Measurements from ENCODE around the gene PCNX4.

Gene PCNX4

DNA sequence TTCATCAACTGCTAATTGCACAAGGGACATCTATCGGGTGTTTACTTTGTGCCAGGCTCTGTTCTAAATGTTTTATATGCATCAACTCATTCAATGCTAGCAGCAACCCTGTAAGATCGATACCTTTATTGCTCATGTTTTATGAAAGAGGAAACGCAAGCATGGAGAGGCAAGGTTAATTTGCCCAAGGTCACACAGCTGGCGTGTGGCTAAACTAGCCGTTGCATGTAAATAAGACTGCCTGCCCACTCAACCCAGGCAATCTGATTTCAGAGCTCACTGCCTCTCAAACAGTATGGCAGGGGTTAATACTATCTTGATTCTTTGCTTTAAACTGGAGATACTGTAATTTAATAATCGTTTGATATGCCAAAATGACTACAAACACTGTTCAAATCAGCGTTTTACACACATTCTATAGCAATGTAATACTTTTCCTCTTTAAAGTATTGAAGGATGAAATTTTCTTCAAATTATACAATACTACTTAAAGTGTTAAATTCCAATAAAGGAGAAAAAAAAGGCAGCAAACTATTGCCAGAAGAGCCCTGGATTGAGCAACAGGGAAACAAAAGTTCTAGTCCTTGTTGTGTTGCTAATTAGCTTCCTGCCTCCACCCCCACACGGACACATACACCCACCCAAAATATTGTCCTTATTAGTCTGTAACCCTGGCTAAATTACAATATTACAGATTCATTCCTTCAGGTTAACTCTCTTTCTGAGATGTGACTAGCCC lies 112.5 kb downstream of the PCNX4 start:
- Histone ChIP-seq H3K9me3 (ENCODE audit: control insufficient read depth, low read length) (peaks cover 3% of the 10 kb centered on the region), H3K4me3 (ENCODE audit: insufficient read depth, low read depth, low read length, poor library complexity, severe bottlenecking) (no peak overlapping the region), H3K36me3 (ENCODE audit: control insufficient read depth, insufficient read depth, low read length) (no peaks in the 10 kb centered on the region)

DNA sequence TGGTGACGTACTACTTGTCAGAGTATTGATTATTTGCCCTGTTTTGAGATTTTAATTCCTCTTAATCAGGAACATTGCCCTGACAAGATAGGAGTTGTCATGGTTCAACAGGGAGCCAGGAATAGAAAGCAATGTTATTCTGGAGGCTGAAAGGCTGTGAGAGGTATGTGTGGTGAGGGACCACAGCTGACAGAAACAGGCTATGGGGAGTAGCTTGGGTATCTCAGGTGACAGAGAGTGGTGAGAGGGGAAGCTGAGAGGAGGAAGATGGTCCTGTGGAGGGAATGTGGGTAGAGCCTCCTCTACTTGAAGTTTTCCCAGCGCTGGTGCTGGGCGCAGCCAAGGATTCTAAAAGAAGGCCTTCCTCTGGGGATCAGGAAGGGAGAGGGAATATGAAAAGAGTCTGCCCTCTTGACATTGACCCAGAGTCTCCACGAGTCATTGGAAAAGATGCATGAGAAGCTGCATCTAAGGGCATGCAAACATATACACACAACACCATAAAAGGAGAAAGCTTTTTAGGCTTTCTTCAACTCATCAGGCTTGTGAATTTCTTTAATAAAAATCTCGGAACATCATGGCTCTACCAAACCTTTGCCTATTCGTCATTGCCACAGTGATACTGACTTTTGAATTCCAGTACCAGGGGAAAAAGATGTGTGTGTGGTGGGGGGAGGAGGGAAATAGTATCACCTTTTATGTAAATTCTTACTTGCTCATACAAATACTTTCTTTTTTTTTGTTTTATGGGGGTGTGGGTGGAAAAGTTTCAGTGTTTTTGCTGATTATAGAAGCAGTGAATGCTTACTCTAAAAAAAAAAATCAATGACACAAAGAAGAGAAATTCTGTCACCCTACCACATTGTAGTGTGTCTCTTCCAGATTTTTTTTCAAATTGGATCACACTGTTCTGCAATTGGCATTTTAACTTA lies 113.4 kb downstream of the PCNX4 start:
- Histone ChIP-seq H3K27me3 (replicated peaks; ENCODE audit: control insufficient read depth, insufficient read depth, low read length, poor library complexity, severe bottlenecking) (no peaks in the 10 kb centered on the region), H3K4me1 (ENCODE audit: control insufficient read depth, insufficient read depth, low read length, poor library complexity, severe bottlenecking) (no peaks in the 10 kb centered on the region), H3K27ac (ENCODE audit: insufficient read depth, low read length, poor library complexity, severe bottlenecking) (no peak overlapping the region), H3K9me3 (ENCODE audit: control insufficient read depth, low read length) (no peaks in the 10 kb centered on the region), H3K4me3 (ENCODE audit: insufficient read depth, low read depth, low read length, poor library complexity, severe bottlenecking) (no peak overlapping the region), H3K36me3 (ENCODE audit: control insufficient read depth, insufficient read depth, low read length) (no peaks in the 10 kb centered on the region)
- DNase-seq = no peak

More for the DNA sequence above, 112.5 kb downstream of the PCNX4 start:
- Histone ChIP-seq H3K27ac (ENCODE audit: insufficient read depth, low read length, poor library complexity, severe bottlenecking) (no peak overlapping the region), H3K27me3 (replicated peaks; ENCODE audit: control insufficient read depth, insufficient read depth, low read length, poor library complexity, severe bottlenecking) (no peaks in the 10 kb centered on the region), H3K4me1 (ENCODE audit: control insufficient read depth, insufficient read depth, low read length, poor library complexity, severe bottlenecking) (no peaks in the 10 kb centered on the region)
- no peak for DNase-seq

DNA sequence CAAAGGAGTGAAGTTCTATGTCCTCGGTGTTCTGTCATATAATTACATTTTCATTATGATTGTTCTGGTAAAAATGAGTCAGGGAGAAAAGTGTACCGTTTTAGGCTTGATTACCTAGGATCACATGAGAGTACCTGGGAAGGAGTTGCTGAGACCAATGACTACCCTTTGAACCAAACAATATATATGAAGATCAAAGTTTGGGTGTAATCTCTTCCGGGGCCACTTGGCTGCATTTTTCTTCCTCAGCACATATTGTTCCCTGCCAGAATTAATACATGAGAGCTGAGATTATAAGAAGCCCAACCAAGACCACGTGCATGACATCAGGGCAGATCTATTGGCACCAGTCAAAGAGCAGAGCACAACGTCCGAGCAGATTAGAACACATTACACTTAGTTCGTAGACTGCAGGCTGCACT lies 114.5 kb downstream of the PCNX4 start:
- H3K27me3 ChIP-seq (replicated peaks; ENCODE audit: control insufficient read depth, insufficient read depth, low read length, poor library complexity, severe bottlenecking) = no peaks in the 10 kb centered on the region
- no peaks in the 10 kb centered on the region for H3K36me3 ChIP-seq (ENCODE audit: control insufficient read depth, insufficient read depth, low read length)
- DNase-seq = no peak
- no peak overlapping the region for H3K4me3 ChIP-seq (ENCODE audit: insufficient read depth, low read depth, low read length, poor library complexity, severe bottlenecking)
- no peak overlapping the region for H3K27ac ChIP-seq (ENCODE audit: insufficient read depth, low read length, poor library complexity, severe bottlenecking)
- no peaks in the 10 kb centered on the region for H3K4me1 ChIP-seq (ENCODE audit: control insufficient read depth, insufficient read depth, low read length, poor library complexity, severe bottlenecking)
- no peaks in the 10 kb centered on the region for H3K9me3 ChIP-seq (ENCODE audit: control insufficient read depth, low read length)

DNA sequence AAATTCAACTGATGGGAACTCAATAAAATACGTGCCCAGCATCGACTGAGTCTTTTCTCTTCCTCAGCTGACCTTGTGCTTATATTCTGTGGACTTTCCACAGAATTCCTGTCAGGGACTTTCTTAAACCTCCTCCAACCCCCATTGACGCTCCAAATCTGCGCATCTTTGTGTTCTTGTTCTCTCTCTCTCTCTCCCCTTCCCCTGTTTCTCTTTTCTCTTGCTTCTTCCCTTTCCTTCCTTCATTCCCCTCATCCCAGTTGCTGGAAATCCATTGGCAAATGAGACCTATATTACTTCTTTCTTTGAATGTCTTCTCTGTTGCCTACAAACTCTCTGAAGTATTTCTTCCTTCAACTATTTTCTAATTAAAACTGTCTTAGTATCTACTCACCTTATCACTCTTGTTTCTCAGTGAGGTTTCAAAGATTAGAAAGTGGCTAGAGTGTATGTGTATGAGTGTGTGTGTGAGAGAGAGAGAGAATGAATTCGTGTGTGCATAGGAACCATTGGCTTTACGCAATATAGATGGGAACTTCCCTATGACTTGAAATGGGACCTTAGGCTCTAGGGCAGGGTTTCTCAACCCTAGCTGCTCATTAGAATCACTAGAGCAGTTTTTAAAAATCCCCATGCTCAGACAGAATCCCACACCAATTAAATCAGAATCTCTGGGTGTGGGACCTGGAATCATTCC lies 115.3 kb downstream of the PCNX4 start:
- DNase-seq = no peak
- Histone ChIP-seq H3K36me3 (ENCODE audit: control insufficient read depth, insufficient read depth, low read length) (no peaks in the 10 kb centered on the region), H3K27ac (ENCODE audit: insufficient read depth, low read length, poor library complexity, severe bottlenecking) (no peak overlapping the region), H3K27me3 (replicated peaks; ENCODE audit: control insufficient read depth, insufficient read depth, low read length, poor library complexity, severe bottlenecking) (no peaks in the 10 kb centered on the region), H3K4me3 (ENCODE audit: insufficient read depth, low read depth, low read length, poor library complexity, severe bottlenecking) (no peak overlapping the region), H3K9me3 (ENCODE audit: control insufficient read depth, low read length) (no peaks in the 10 kb centered on the region), H3K4me1 (ENCODE audit: control insufficient read depth, insufficient read depth, low read length, poor library complexity, severe bottlenecking) (no peaks in the 10 kb centered on the region)

DNA sequence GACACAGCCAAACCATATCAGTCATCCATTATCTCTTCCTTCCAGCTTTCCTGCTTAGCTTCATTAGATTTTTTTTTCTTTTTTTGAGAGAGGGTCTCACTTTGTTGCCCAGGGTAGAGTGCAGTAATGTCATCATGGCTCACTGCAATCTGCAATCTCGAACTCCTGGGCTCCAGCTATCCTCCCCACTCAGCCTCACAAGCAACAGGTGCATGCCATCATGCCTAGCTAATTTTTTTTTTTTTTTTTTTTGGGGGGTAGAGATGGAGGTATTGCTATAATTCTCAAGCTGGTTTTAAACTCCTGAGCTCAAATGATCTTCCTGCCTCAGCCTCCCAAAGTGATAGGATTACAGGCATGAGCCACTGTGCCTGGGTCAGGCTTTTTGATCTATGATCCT lies 119.0 kb downstream of the PCNX4 start:
- no peak for DNase-seq
- H3K4me1 ChIP-seq (ENCODE audit: control insufficient read depth, insufficient read depth, low read length, poor library complexity, severe bottlenecking) = no peaks in the 10 kb centered on the region
- H3K4me3 ChIP-seq (ENCODE audit: insufficient read depth, low read depth, low read length, poor library complexity, severe bottlenecking) = no peak overlapping the region

DNA sequence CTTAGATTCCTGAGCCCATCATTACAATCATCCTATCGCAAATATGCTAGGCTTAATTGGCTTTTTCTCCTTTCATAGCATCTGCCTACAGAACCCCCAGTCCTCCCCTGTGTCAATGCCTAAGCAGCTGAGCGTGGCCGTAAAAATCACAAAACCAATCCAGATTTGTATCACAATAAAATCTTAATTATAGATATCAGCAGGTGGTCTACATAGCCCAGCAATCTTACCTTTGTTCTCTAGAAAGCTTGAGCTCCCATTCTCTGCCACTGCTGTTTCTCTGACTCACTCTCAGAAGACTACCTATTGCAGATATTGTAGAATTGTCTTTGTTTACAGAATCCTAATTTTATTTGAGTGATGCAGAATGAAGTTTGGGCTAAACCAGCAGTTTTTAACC lies 119.4 kb downstream of the PCNX4 start:
- no peaks in the 10 kb centered on the region for H3K4me1 ChIP-seq (ENCODE audit: control insufficient read depth, insufficient read depth, low read length, poor library complexity, severe bottlenecking)
- H3K9me3 ChIP-seq (ENCODE audit: control insufficient read depth, low read length) = no peaks in the 10 kb centered on the region
- H3K27me3 ChIP-seq (replicated peaks; ENCODE audit: control insufficient read depth, insufficient read depth, low read length, poor library complexity, severe bottlenecking) = no peaks in the 10 kb centered on the region
- no peaks in the 10 kb centered on the region for H3K36me3 ChIP-seq (ENCODE audit: control insufficient read depth, insufficient read depth, low read length)
- no peak for DNase-seq
- no peak overlapping the region for H3K27ac ChIP-seq (ENCODE audit: insufficient read depth, low read length, poor library complexity, severe bottlenecking)
- H3K4me3 ChIP-seq (ENCODE audit: insufficient read depth, low read depth, low read length, poor library complexity, severe bottlenecking) = no peak overlapping the region

More for the DNA sequence above, 119.0 kb downstream of the PCNX4 start:
- Histone ChIP-seq H3K27ac (ENCODE audit: insufficient read depth, low read length, poor library complexity, severe bottlenecking) (no peak overlapping the region), H3K36me3 (ENCODE audit: control insufficient read depth, insufficient read depth, low read length) (no peaks in the 10 kb centered on the region), H3K27me3 (replicated peaks; ENCODE audit: control insufficient read depth, insufficient read depth, low read length, poor library complexity, severe bottlenecking) (no peaks in the 10 kb centered on the region), H3K9me3 (ENCODE audit: control insufficient read depth, low read length) (no peaks in the 10 kb centered on the region)

DNA sequence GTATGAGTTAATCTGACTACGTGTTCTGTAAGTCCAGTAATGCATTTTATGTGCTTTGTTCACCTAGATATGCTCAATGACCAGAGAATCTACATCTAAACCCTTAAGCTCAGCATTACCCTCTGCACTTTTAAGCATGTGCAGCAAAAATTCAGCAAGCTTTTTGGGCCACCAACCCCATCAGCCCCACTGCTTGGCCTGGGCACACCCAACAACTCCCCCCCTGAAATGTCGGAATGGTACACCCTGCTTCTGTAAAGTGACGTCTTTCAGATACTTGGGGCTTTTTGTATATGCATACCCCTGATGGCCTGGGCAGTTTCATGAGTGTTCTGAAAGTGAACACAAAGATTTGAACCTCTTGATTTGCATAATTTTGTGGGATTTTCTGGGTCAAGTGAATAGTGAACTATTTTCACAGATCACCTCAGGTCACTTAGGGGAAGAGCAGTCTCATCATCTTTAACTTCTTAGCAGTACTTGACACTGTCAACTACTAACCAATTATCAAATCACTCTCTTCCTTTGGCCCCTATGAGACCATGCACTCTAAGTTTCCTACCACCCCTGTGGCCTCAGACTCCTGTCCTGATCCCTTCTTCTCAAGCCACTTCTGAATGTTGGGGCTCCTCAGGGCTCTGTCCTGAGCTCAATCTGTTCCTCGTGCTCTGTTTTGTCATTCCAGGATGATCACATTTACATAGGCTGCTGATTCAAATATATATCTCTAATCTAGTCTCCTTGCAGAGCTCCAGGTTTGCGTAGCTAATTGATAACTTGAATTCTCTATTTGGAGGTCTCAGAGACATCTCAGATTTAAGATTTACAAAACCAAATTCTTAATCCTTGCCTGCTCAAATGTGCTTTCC lies 121.0 kb downstream of the PCNX4 start:
- H3K4me3 ChIP-seq (ENCODE audit: insufficient read depth, low read depth, low read length, poor library complexity, severe bottlenecking) = no peak overlapping the region
- H3K27me3 ChIP-seq (replicated peaks; ENCODE audit: control insufficient read depth, insufficient read depth, low read length, poor library complexity, severe bottlenecking) = no peaks in the 10 kb centered on the region
- H3K9me3 ChIP-seq (ENCODE audit: control insufficient read depth, low read length) = no peaks in the 10 kb centered on the region
- no peak overlapping the region for H3K27ac ChIP-seq (ENCODE audit: insufficient read depth, low read length, poor library complexity, severe bottlenecking)
- no peaks in the 10 kb centered on the region for H3K4me1 ChIP-seq (ENCODE audit: control insufficient read depth, insufficient read depth, low read length, poor library complexity, severe bottlenecking)
- H3K36me3 ChIP-seq (ENCODE audit: control insufficient read depth, insufficient read depth, low read length) = no peaks in the 10 kb centered on the region
- no peak for DNase-seq

DNA sequence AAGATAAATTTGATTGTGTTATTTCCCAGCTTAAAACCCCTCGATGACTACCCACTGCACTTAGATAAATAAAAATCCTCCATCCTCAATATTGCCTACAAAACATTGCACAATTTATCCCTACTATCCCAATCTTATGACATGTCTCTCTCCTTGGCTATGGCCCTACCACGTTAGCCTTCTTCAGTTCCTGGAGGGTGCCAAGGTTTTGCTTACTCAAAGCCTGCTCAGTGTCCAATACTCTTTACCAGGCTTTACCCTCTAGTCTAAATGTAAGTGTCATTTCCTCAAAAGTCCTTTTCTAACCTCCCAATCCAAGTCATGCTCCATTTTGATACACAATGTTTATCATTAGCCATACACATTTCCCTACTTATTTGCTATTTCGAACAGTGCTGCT lies 122.3 kb downstream of the PCNX4 start:
- Histone ChIP-seq H3K36me3 (ENCODE audit: control insufficient read depth, insufficient read depth, low read length) (no peaks in the 10 kb centered on the region), H3K9me3 (ENCODE audit: control insufficient read depth, low read length) (no peaks in the 10 kb centered on the region), H3K4me3 (ENCODE audit: insufficient read depth, low read depth, low read length, poor library complexity, severe bottlenecking) (no peak overlapping the region), H3K27me3 (replicated peaks; ENCODE audit: control insufficient read depth, insufficient read depth, low read length, poor library complexity, severe bottlenecking) (no peaks in the 10 kb centered on the region), H3K27ac (ENCODE audit: insufficient read depth, low read length, poor library complexity, severe bottlenecking) (no peak overlapping the region), H3K4me1 (ENCODE audit: control insufficient read depth, insufficient read depth, low read length, poor library complexity, severe bottlenecking) (no peaks in the 10 kb centered on the region)
- no peak for DNase-seq

DNA sequence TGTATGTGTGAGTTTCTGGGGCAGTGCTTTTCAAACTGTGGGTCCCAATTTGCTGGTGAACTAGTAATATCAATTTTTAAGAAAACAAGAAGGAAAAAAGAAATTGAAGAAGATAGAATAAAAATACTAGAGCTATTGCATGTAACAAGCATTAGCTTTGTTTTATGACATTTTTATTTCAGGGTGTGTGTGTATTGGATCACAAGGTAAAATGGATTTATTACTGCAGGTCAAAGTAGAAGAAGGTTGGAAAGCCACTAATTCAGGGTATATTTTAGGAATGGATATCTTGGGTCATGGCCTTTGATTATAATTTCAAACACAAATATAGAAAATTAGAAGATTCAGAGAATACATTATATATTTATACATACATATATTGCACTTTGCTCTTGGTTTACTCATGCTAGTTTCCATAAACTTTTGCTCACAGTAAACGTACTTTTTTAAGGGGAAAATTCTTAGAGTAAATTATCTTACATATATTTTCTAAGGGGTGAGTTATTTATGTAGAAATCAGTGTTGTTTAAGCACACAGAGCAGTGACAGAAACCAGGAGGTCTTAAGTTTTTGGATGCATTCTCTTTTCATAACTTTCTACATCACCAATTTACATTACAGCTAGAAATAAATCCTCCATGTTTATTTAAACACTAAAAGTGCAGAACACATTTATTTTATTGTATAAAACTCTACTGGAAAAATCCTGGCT lies 122.8 kb downstream of the PCNX4 start:
- Histone ChIP-seq H3K36me3 (ENCODE audit: control insufficient read depth, insufficient read depth, low read length) (no peaks in the 10 kb centered on the region), H3K4me3 (ENCODE audit: insufficient read depth, low read depth, low read length, poor library complexity, severe bottlenecking) (no peak overlapping the region), H3K27me3 (replicated peaks; ENCODE audit: control insufficient read depth, insufficient read depth, low read length, poor library complexity, severe bottlenecking) (no peaks in the 10 kb centered on the region), H3K9me3 (ENCODE audit: control insufficient read depth, low read length) (no peaks in the 10 kb centered on the region), H3K27ac (ENCODE audit: insufficient read depth, low read length, poor library complexity, severe bottlenecking) (no peak overlapping the region), H3K4me1 (ENCODE audit: control insufficient read depth, insufficient read depth, low read length, poor library complexity, severe bottlenecking) (no peaks in the 10 kb centered on the region)
- DNase-seq = no peak
